Measurements from ENCODE around the gene PUM2. TPM values are rescaled to one million over a fixed set of nuclear protein-coding genes. Genes with fewer than 3 reads are reported as not detected.

Gene PUM2
- total RNA-seq, 1 donor from 2014 or later: 122 TPM

DNA sequence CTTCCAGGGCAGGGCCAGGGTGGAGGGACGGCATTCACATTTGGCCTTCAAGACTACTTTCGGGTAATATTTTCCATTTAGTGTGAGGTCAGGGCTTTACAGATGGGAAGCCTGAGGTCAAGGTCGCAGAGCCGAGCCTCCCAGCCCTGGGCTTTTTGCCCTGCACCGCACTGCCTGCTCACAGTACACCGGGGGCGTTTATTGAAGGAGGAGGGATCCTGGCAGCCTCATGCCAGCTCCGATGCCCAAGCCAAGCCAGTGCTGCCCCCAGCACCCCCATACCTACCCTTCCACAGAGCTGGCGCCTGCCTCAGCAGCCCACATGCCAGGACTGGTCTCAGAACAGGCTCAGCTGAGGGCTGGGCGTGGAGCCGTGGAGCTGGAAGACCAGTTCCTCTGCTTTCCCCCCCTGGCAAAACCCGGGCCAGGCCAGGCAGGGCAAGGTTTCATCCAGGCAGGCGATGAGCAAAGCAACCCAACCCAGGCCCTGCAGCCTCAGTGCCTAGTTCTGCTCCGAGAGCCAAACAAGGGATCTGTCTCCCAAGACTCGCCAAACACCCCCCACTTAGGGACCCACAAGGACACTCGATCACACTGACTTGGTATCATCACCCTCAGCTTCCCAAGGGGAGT lies 137.7 kb downstream of the PUM2 start:
- DNase-seq (ENCODE audit: low spot score in 2 of 2, unreplicated experiment in 2 of 2): peak in 1 of 2 experiments; percentile 44
- Mint-ChIP-seq H3K4me3 (no peak overlapping the region), H3K36me3 (no peaks in the 10 kb centered on the region), H3K27ac (peak overlapping the region; percentile 88), H3K9me3 (no peaks in the 10 kb centered on the region), H3K4me1 (peaks cover 40% of the 10 kb centered on the region), H3K27me3 (ENCODE audit: low read depth) (no peaks in the 10 kb centered on the region)
- TF ChIP-seq, protein P1, sequence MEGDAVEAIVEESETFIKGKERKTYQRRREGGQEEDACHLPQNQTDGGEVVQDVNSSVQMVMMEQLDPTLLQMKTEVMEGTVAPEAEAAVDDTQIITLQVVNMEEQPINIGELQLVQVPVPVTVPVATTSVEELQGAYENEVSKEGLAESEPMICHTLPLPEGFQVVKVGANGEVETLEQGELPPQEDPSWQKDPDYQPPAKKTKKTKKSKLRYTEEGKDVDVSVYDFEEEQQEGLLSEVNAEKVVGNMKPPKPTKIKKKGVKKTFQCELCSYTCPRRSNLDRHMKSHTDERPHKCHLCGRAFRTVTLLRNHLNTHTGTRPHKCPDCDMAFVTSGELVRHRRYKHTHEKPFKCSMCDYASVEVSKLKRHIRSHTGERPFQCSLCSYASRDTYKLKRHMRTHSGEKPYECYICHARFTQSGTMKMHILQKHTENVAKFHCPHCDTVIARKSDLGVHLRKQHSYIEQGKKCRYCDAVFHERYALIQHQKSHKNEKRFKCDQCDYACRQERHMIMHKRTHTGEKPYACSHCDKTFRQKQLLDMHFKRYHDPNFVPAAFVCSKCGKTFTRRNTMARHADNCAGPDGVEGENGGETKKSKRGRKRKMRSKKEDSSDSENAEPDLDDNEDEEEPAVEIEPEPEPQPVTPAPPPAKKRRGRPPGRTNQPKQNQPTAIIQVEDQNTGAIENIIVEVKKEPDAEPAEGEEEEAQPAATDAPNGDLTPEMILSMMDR (IDR thresholded peaks at IDR 0.05; ENCODE audit: unreplicated experiment): no peak

DNA sequence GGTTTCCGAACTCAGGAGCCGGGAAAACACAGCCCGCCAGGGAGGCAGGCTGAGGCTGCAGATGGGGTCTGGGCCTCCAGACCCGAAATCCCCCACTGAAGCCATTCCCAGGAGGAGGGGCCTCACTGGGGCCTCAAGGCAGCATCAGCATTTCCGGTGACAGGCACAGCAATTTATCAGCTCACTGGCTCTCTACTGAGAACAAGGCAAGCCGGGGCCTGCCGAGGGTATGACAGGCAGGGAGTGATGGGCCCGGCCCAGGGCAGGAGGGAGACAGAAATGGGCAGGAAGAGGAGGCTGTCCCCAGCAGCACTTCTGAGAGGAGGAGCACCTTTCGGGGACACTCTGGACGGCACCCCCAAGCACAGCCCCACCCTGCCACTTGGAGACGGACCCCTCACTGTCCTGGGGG lies 138.2 kb downstream of the PUM2 start:
- Mint-ChIP-seq H3K27me3 (ENCODE audit: low read depth) (no peaks in the 10 kb centered on the region), H3K4me3 (peak overlapping the region; percentile 13), H3K9me3 (no peaks in the 10 kb centered on the region), H3K27ac (peak overlapping the region; percentile 88), H3K36me3 (no peaks in the 10 kb centered on the region), H3K4me1 (peaks cover 45% of the 10 kb centered on the region)
- peak; percentile 53 to 68 for DNase-seq (ENCODE audit: low spot score in 2 of 2, unreplicated experiment in 2 of 2)
- TF ChIP-seq, protein P1 (IDR thresholded peaks at IDR 0.05; ENCODE audit: unreplicated experiment): no peak

DNA sequence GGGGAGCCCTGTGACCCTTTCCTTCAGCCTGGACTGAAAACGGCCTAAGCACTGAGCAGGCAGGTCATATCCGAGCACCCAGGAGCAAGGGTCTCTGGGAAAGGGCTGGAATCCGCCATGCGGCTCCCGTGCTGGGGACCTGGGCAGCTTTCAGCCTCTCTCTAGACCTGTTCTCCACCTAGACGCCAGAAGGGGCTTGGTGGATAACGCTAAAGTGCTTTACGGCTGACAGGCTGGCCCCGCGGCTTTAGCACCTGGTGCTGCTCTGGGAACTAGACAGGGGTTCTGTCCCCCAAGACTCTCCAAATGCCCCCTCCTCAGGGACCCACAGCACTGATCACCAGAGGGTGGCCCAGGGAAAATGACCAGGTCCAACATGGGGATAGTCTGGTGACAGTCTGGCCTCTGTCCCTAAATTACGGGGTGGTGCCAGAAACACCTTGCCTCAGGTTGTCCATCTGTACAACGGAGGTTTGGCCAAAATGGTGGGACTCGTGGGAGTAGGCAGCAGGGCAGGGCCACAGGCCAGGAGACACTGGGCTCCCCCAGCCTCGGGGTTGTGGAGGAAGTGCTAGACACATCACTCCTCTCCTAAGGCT lies 138.7 kb downstream of the PUM2 start:
- H3K27me3 Mint-ChIP-seq (ENCODE audit: low read depth): no peaks in the 10 kb centered on the region
- H3K27ac Mint-ChIP-seq: peak overlapping the region; percentile 88
- no peak for DNase-seq (ENCODE audit: low spot score in 2 of 2, unreplicated experiment in 2 of 2)
- H3K9me3 Mint-ChIP-seq: no peaks in the 10 kb centered on the region
- no peak overlapping the region for H3K4me3 Mint-ChIP-seq
- no peaks in the 10 kb centered on the region for H3K36me3 Mint-ChIP-seq
- H3K4me1 Mint-ChIP-seq: peaks cover 47% of the 10 kb centered on the region
- TF ChIP-seq, protein P1 (IDR thresholded peaks at IDR 0.05; ENCODE audit: unreplicated experiment): no peak

DNA sequence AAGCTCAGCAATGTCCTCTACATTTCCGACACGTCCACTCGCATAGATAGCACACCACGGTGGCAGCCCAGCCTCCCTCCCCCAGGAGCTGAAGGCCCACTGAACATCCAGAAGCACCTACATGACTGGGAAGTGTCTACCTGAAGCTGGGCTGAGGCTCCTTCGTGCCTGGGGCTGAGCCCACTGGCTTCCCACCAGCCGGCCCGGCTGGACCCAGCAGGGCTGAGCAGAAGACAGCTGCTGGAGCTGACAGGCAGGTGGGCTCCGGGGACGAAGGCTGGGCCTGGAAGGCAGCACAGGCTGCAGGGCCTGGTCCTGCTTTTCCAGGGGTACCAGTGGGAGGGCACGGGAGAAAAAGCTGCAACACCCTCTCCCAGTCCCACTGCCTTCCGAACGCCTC lies 139.2 kb downstream of the PUM2 start:
- no peaks in the 10 kb centered on the region for H3K36me3 Mint-ChIP-seq
- H3K27ac Mint-ChIP-seq: peak overlapping the region; percentile 88
- H3K27me3 Mint-ChIP-seq (ENCODE audit: low read depth): no peaks in the 10 kb centered on the region
- H3K4me3 Mint-ChIP-seq: no peak overlapping the region
- no peaks in the 10 kb centered on the region for H3K9me3 Mint-ChIP-seq
- TF ChIP-seq, protein P1 (IDR thresholded peaks at IDR 0.05; ENCODE audit: unreplicated experiment): no peak
- peaks cover 51% of the 10 kb centered on the region for H3K4me1 Mint-ChIP-seq
- no peak for DNase-seq (ENCODE audit: low spot score in 2 of 2, unreplicated experiment in 2 of 2)

DNA sequence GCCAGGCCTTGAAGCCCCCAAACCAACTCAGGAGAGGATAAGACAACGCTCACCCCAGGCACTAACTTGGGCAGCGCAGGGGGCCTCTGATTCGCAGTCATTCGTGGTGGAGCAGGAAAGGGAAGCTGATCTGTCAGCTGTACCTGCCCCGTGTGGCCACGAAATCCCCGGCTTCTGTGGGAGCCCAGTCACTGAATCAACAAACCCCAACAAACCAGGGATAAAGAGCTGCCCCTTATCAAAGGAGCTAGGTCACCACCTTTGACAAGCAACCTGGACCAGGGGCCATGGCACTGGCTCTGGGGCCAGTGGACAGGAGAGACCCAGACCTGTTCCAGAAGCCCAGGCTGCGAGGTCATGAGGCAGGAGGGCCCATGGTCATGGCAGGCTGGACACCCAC lies 140.2 kb downstream of the PUM2 start:
- DNase-seq (ENCODE audit: low spot score in 2 of 2, unreplicated experiment in 2 of 2): no peak
- Mint-ChIP-seq H3K4me3 (no peak overlapping the region), H3K4me1 (peaks cover 51% of the 10 kb centered on the region), H3K9me3 (no peaks in the 10 kb centered on the region), H3K27ac (no peak overlapping the region), H3K36me3 (no peaks in the 10 kb centered on the region), H3K27me3 (ENCODE audit: low read depth) (no peaks in the 10 kb centered on the region)
- TF ChIP-seq, protein P1 (IDR thresholded peaks at IDR 0.05; ENCODE audit: unreplicated experiment): no peak
